Cortex of kidney (tissue), 1 donor: ENCODE measurements around the gene HOMER3.

Experiments
- DNase-seq: peaks from one replicate; lab custom pipeline; 2025; lab: John Stamatoyannopoulos, UW

Gene HOMER3

DNA sequence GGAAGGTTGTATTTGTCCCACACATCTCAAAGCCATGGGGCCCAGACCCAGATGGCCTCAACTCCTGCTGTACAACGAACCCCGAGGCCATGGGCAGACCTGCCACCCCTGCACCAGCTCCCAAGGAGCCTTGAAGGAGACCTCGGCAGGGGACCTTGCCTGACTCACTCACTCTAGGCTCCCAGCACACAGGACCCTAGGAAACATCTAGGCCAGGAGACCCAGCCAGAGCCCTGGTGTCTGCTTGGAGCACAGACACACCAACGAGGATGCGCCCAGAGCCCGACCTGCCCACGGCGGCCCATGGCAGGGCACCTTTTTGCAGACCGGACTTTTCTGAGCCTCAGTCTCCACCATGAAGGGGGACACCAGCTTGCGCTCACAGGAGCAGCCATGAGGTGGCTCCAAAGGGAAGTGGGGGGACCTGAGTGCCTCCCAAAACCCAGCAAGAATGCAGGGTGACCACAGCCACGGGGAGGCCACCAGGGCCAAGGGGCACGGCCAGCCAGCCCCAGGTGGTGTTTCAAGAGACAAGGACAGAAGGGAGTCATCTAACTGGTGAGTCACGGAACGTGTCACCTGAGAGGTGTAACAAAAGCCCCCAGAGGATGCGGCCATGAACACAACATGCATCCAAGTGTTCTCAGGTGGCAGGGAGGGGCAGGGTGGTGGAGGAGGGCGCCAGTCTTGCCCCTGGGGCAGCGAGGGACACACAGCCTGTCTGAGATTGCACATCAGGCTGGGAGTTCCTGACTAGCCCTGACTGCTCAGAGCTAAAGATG, 40.1 kb downstream of the HOMER3 start:
- DNase-seq = no peak

DNA sequence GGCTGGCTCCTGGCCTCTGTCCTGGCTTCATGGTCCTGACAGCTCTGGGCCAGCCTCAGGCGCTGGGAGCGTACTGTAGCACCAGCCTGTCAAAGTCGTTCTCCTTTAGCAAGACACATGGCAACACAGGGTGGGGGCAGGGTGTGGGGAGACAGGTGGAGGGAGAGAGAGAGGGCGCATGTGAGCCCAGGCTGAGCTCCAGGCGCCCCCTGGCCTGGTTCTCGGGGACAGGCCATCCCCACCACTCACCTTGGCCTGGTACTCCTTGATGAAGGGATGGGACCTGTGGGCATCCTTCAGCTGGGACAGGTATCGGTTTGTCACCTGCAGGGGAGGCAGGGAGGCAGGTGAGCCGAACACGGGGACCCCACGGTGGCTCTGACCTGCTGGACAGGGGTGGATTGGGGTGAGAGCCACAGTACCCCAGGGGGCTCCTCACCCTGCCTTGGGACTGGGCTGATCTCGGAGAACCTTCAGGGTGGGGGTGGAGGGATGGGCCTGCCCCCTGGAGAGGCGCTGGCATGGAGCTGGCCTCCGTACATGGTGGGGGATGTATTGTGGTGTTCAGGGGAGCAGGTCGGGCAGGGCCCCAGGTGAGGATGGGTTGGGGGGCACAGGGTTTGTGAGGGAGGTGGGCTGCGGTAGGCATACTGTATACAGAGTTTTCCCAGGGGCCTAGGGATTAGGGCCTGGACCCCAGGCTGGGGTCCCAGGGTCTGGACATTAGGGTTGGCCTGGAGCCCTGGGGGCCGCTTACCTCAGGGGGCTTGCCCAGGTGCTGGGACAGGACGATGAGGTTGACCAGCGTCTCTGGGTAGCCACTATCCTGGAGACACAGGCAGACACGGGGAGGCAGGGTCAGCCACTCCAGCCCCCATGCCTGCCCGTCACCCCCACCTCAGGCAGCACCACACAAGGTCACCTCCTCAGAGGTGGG, 41.1 kb downstream of the HOMER3 start:
- DNase-seq = no peak

DNA sequence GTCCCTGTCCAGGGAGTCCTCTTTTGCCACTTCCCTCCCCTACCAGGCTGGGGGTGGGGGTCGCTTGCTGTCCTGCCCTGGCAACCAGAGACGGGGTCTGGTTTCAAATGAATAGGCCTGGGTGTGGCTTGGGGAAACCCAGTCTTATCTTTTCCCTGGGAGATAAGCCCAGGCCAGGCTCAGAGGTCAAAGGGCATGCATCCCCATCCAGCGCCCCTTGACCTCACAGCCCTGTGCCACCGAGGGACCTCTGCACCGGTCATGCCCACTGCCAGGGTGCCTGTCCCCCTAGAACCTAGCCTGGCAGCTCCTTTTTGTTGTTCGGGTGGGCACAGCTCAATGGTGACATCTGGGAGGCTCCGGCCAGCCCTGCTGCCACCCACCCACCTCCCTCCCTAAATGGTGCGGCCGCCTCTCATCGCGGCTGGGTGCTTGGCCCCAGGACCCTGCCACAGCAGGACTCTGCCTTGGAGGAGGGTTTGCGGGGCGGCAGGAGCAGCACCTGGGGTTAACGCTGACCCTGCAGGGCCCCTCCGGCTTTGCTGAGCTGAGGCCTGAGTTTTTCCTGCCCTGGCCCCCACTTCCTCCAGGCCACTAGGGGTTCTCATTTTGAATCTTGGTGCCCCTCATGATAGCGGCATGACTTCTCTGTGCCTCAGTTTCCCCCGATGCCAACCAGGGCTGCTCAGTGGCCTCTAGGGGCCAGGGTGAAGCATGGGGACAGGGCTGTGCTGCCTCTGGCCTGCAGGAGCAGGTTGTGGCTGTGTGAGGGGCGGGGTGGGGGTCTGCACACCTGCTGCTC, 42.2 kb downstream of the HOMER3 start:
- DNase-seq = no peak

GRCh38 chr19:18898081-18898606, 42.9 kb downstream of the HOMER3 start:
- DNase-seq = no peak

- DNase-seq = no peak
These were observed 43.7 kb downstream of the HOMER3 start for GRCh38 chr19:18897094-18898029.

DNA sequence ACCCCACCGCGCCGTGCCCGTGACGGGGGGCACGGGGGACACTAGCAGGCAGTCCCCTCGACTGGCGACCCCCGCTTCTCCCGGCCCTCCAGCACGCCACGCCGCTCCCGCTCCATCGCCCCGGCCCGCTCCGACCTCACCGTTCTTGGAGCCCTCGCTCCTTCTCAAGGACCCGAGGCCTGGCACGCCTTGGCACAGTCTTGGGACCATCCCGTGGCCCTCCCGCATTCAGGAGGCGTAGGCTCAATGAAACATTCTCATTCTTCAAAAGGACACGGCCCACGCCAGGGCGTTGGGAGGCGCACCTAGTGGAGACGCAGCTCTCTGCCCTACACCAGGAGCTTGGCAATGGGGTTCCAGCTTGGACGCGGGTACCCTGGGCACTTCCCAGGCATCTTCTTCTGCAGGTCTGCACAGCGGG, 44.6 kb downstream of the HOMER3 start:
- no peak for DNase-seq

DNA sequence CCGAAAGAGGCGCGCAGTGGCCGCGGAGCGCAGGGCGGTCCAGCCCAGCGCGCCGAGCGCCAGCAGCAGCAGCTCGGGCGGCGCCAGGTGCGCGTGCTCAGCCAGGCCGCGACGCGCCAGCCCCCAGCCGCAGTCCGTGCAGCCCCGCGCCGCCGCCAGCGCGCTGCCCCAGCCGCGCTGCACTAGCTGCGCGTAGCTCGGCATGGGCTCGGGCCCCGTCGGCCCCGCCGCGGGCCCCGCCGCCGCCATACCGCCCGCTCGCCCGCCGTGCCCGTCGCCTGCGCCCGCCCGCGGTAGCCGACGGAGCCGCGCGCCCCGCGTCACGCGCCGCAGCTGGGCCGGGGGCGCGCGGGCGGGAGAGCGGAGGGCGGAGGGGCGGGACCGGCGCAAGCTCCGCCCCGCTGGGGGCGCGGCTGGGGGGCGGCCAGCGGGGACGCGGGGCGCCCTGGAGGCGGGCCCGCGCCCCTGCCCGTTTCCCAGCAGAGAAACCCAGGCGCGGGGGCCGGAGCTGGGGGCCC, 45.1 kb downstream of the HOMER3 start, which contains the start of gene CERS1:
Gene CERS1 (minus strand): TSS at position 335 of the 518 bp plus-strand sequence. CDS start 86 bp downstream, at position 249.
- DNase-seq = no peak

DNA sequence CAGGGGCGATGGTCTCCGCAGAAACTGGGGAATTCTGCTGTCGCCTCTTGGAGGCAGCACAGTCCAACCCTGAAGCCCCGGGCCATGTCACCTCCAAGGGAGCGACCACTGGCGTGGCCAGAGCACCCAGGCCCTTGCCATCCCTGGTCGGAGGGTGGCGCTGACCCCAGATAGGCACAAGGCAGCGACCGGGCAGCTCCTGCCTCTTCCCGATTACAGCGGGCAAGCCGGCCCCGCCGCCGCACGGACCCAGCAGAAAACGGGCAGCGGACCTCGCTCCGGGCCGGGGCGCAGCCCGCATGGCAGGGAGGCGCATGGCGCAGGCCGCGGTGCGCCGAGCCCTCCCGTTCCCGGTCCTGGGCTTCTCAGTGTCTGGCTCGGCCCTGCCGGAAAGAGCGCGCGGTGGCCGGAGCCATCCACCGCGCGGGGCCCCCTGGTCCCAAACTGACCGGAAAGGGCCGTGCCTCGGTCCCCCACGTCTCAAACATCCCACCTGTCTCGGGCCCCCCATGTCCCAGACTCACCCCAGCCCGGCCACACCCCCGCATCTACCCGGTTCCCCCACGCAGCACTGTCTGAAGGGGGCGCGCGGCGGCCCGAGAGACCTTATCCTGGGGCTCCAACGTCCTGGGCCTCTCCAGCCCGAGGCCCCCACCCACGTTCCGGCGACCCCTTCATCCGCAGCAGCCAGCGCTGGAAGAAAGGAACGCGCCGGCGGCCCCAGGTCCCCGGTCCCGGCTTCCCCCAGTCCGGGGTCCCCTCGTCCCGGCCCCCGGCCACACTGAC, 45.8 kb downstream of the HOMER3 start:
- no peak for DNase-seq

DNA sequence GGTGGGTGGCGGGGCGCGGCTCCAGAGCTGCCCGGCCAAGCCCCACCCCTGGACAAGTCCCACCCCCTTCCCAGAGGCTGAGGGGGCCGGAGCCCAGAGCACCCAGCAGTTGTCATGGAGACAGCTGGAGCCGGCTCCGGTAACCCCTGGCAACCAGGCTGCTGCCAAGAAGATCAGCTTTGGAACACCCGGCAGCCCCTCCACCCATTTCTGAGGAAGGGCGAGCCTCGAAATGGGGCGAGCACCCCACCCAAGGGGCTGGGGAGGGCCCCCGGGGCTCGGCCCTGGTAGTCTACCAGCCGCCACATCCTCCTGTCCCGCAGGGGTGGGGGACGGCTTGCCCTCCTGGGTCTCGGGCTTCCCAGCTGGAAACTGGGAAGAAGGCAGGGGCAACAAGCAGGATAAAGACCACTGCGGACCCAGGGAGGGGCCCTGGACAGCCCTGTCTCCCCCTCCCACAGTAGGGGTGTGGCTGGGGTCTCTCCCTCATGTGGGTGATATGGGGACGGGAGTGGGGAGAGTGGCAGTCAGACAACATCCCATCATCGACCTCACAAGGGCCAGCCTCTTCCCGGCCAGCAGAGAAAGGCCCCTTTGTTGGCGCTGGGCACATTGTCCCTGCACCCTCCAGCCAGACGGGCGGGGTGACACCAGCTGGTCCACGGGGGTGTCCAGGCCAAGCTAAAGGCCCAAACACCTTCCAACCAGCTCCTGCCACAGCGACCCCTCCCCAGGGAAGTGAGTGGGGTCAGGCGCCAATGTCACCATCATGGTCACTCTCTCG, 46.6 kb downstream of the HOMER3 start:
- DNase-seq = no peak

DNA sequence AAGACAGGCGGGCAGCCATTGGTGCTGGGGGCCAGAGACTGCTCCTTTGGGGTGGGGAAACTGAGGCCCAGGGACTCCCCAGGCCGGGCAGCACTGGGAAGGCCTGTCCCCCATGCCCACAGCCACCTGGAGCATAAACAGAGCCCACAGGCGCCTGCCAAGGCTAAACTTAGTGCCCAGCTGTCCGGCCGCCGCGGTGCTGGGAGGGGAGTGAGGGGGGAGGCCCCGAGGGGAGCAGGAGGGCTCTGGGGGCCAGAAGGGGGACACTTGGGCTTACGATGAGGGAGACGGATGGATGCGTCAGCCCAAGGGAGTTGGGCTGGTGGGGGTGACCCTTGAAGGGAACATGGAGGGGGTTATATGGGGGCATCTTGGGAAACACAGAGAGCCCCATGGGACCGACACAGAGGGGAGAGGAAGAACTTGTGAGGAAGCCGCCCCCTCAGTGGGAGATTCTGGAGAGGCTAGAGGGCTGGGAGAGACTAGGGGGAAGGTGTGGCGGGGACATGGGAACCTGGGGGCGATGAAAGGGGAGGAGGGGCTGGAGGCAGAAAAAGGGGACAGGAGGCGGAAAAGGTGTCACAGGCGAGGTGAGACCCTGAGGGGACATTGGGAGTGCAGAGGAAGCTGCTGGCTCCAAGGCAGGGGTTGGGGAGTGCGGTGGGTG, 47.3 kb downstream of the HOMER3 start:
- DNase-seq = no peak

DNA sequence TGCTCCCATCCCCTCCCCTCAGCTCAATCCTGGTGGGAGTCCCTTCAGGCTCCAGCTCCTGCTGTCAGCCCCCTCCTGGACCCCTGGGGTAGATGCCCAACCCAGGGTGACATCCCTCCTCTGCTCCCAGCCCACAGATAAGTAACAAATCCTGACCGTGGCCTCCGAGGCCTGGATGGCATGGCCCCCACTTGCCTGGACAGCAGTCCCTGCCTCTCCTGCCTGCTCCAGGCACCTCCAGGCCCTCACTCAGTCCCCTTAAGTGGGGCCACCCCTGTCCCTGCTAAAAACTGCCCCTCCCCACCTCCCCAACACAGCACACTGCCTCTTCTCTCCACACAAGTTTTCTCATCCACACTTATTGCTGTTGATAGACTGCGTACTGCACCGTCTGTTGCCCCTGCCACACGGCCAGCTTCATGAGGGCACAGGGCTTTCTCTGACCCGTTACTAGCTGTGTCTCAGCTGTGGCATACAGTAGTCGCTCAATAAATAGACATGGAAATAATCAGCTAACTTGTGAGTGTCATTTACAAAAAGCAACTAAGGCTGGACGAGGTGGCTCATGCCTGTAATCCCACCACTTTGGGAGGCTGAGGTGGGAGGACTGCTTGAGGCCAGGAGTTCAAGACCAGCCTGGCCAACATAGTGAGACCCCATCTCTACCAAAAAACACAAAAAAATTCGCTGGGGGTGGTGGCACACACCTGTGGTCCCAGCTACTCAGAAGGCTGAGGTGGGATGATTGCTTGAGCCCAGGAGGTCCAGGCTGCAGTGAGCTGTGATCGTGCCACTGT, 50.9 kb downstream of the HOMER3 start:
- no peak for DNase-seq

DNA sequence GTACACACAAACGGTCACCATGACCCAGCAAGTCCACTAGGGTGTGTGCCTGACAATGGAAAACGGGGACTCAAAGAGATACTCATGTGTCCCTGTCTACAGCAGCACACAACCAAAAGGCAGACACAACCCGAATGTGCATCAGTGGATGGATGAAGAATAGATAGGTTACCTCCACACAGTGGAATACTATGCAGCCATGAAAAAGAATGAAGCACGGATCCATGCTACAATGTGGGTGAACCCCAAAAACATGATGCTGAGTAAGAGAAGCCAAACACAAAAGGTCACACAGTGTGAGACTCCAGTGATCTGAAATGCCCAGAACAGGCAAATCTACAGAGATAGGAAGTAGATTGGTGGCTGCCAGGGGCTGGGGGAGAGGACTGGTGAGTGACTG, 54.0 kb downstream of the HOMER3 start:
- DNase-seq = no peak

GRCh38 chr19:18883526-18884304, 57.3 kb downstream of the HOMER3 start:
- DNase-seq = no peak

DNA sequence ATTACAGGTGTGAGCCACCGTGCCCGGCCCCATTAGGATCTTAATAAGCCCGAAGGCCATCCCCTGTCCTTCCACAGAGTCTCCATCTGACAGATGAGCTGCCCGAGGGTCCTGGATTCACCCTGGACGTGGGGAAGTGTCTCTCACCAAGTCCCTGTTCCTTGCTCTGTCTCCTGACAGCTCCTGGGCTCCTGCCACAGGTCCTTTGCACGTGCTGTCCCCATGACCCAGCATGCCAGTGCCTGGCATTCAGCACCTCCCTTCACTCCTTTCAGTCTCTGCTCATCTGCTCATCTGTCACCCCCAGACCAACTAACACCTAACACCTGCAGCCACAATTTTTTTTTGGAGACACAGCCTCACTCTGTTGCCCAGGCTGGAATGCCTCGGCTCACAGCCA, 59.5 kb downstream of the HOMER3 start:
- DNase-seq = no peak

GRCh38 chr19:18879579-18880373, 61.2 kb downstream of the HOMER3 start:
- no peak for DNase-seq
